Gastrocnemius medialis (tissue), 4 donors: Measurements from ENCODE around the gene CAPZB. TPM values are rescaled to one million over a fixed set of nuclear protein-coding genes. Genes with fewer than 3 reads are reported as not detected.
"Not testable (repeated sequence)": the region's sequence is repeated elsewhere in the genome, so short reads cannot be mapped to it uniquely, and the experiment has no call there.

ENCODE experiments used
- ATAC-seq, 2 donors: fragments of 150-250 bp; one replicate each; pipeline ENCODE4 v1.9.1; 2016
- DNase-seq, 2 donors: peaks; one replicate each; pipeline ENCODE4 v3.0.0-alpha.2; 2019
- H3K27ac ChIP-seq, 4 donors: fragments of 200-600 bp; sonication (generic); 1 replicate in 1 of 4; 2 replicates in 3 of 4; pipeline ENCODE4 v1.5.1; 2016 to 2018; ENCODE audit warnings: mild to moderate bottlenecking in 2 of 4, moderate library complexity in 1 of 4
- H3K27me3 ChIP-seq, 3 donors: fragments of 200-600 bp; sonication (generic) in 2 of 3; 1 replicate in 1 of 3; 2 replicates in 2 of 3; pipeline versions ENCODE4 v1.5.1 to v1.6.0; 2016 to 2019; ENCODE audit warnings: mild to moderate bottlenecking in 1 of 3, moderate library complexity in 1 of 3
- H3K36me3 ChIP-seq, 2 donors: fragments of 200-600 bp; sonication (generic) in 1 of 2; one replicate each; pipeline ENCODE4 v1.5.1; 2017 to 2018
- H3K4me1 ChIP-seq, 2 donors: fragments of 200-600 bp; sonication (generic) in 1 of 2; one replicate each; pipeline ENCODE4 v1.5.1; 2016 to 2017; ENCODE audit warnings: mild to moderate bottlenecking in 2 of 2
- H3K4me3 ChIP-seq, 4 donors: fragments of 200-600 bp; sonication (generic) in 3 of 4; 1 replicate in 1 of 4; 2 replicates in 3 of 4; pipeline ENCODE4 v1.5.1; 2016 to 2019; ENCODE audit warnings: mild to moderate bottlenecking in 2 of 4
- H3K9me3 ChIP-seq, 3 donors: fragments of 200-600 bp; sonication (generic) in 2 of 3; 1 replicate in 1 of 3; 2 replicates in 2 of 3; pipeline ENCODE4 v1.5.1; 2016 to 2019
- CTCF ChIP-seq, 5 experiments: fragments of 450-650 bp in 3 of 5; fragments of 200-600 bp in 2 of 5; sonication (generic) in 2 of 5; IDR thresholded peaks in 4 of 5; conservative IDR thresholded peaks in 1 of 5; 1 replicate in 4 of 5; 2 replicates in 1 of 5; pipeline ENCODE4 v1.5.1; 2016 to 2019; ENCODE audit warnings: antibody characterized with exemption in 5 of 5, mild to moderate bottlenecking in 3 of 5, moderate library complexity in 3 of 5
- POLR2A ChIP-seq, 2 donors: fragments of 450-650 bp; IDR thresholded peaks; one replicate each; pipeline ENCODE4 v1.6.1; 2017; ENCODE audit warnings: antibody characterized with exemption in 2 of 2, mild to moderate bottlenecking in 2 of 2, moderate library complexity in 2 of 2
- in situ Hi-C, 4 donors: fragments of 200-750 bp; cut with MboI; loops; one replicate each; pipeline versions ENCODE4 v1.15.0 to v1.8.0; 2017; ENCODE audit warnings: low sequenced_read_pairs in 4 of 4
- intact Hi-C: fragments of 100-400 bp; cut with DNase I; formaldehyde crosslinking; loops from one replicate; pipeline ENCODE4 v1.15.1; 2023; ENCODE audit warnings: low total_unique reads
- total RNA-seq, 4 donors: library from RNA; depleted of rRNA; stranded (reverse); fragments of >200 nt; gene quantifications; one replicate each; pipeline versions ENCODE4 v1.1.0 to v1.2.3, GENCODE V29; 2016

The CAPZB gene
- total RNA-seq, 4 donors from 2014 or later: 48.6 to 93.8 (median 74.9) TPM

DNA sequence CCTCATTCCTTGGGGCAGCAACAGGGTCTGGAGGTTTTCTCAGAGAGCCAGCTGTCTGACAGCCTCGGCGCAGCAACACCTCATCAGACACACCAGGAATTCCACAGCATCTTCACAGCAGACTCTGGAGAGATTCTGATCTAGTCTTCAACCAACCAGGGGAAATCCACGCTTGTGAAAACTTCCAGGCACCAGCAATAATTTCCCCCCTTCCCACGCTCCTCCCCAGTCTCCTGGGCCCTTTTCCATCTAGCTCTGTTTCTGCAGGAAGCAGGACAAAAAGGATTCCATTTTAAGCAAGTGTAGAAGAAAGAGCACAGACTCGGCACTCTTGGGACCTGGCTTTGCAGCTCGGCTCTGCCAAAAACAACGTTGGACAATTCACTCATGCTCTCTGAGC, 44.3 kb upstream of the CAPZB start:
- no peaks in the 10 kb centered on the region for H3K27me3 ChIP-seq
- no peaks in the 10 kb centered on the region for H3K36me3 ChIP-seq
- TF ChIP-seq POLR2A (IDR thresholded peaks at IDR 0.05) (no peak), CTCF (IDR thresholded peaks at IDR 0.05 in 4 of 5, conservative IDR thresholded peaks at IDR 0.05 in 1 of 5) (no peak)
- no peaks in the 10 kb centered on the region for H3K4me1 ChIP-seq
- ATAC-seq: no peak
- H3K27ac ChIP-seq: peak overlapping the region; percentile 2 to 50 (median 29)
- intact Hi-C loops (no loop called here), in situ Hi-C loops (no loop called here)
- no peaks in the 10 kb centered on the region for H3K9me3 ChIP-seq
- no peak overlapping the region for H3K4me3 ChIP-seq
- no peak for DNase-seq

GRCh38 chr1:19528438-19528837, 43.1 kb upstream of the CAPZB start:
- in situ Hi-C loops: no loop called here
- Histone ChIP-seq H3K9me3 (no peaks in the 10 kb centered on the region), H3K4me1 (no peaks in the 10 kb centered on the region), H3K27ac (no peak overlapping the region), H3K27me3 (no peaks in the 10 kb centered on the region), H3K4me3 (no peak overlapping the region), H3K36me3 (no peaks in the 10 kb centered on the region)
- intact Hi-C loops: no loop called here
- ATAC-seq (no peak), DNase-seq (no peak)
- TF ChIP-seq POLR2A (IDR thresholded peaks at IDR 0.05) (no peak), CTCF (IDR thresholded peaks at IDR 0.05 in 4 of 5, conservative IDR thresholded peaks at IDR 0.05 in 1 of 5) (no peak)

DNA sequence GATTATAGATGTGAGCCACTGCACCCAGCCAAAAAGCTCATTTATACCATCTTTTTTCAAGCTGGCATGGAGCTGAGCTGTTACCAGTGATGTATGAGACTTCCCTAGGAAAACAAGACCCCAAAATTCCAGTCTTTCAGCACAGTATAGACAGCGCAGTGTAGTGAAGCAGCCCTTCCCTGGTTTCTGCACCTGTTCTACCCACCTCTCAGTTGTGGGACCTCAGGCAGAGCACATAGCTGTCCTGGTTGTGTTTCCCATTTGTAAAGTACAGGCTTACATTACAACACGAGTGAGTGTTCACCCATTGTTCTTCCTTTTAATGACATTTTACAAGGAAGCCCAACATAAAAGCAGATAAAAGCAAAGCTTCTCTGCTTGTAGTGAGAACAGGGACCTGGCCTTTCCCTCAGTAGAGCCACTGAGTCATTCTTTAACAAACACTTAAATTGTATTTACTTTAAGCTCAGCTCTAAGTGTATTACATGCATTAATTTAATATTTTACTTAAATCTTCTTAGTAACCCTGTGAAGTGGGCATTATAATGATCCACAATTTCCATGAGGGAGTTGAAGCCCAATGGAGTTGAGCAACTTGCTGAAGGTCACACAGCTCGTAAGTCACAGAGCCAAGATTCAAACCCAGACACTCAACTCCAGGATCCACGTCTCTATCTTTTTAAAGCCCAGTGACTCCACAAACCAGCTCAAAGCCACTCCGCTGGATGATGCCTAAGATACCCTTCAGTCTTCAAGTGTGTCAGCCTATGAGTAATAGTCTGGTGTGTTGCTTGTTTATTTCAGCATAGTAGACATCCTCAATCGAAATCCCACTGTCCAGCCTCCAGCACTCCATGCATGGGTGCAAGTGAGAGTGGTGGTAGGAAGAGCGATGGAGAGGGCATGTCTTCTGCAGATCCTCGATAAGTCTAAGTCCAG, 40.5 kb upstream of the CAPZB start:
- intact Hi-C loops (no loop called here), in situ Hi-C loops (no loop called here)
- DNase-seq: no peak
- no peaks in the 10 kb centered on the region for H3K9me3 ChIP-seq
- no peak for TF ChIP-seq POLR2A (IDR thresholded peaks at IDR 0.05)
- TF ChIP-seq CTCF (IDR thresholded peaks at IDR 0.05 in 4 of 5, conservative IDR thresholded peaks at IDR 0.05 in 1 of 5): no peak
- no peaks in the 10 kb centered on the region for H3K4me1 ChIP-seq
- no peaks in the 10 kb centered on the region for H3K27me3 ChIP-seq
- no peaks in the 10 kb centered on the region for H3K36me3 ChIP-seq
- H3K27ac ChIP-seq: no peak overlapping the region
- no peak overlapping the region for H3K4me3 ChIP-seq
- ATAC-seq: no peak

- H3K36me3 ChIP-seq: no peaks in the 10 kb centered on the region
- H3K9me3 ChIP-seq: no peaks in the 10 kb centered on the region
- DNase-seq: no peak
- H3K4me1 ChIP-seq: no peaks in the 10 kb centered on the region
- no peak for ATAC-seq
- TF ChIP-seq CTCF (IDR thresholded peaks at IDR 0.05 in 4 of 5, conservative IDR thresholded peaks at IDR 0.05 in 1 of 5) (no peak), POLR2A (IDR thresholded peaks at IDR 0.05) (no peak)
- no peaks in the 10 kb centered on the region for H3K27me3 ChIP-seq
- no peak overlapping the region for H3K27ac ChIP-seq
- in situ Hi-C loops: no loop called here
- no peak overlapping the region for H3K4me3 ChIP-seq
- intact Hi-C loops: no loop called here
Observed at GRCh38 chr1:19524791-19525190, 39.5 kb upstream of the CAPZB start.

DNA sequence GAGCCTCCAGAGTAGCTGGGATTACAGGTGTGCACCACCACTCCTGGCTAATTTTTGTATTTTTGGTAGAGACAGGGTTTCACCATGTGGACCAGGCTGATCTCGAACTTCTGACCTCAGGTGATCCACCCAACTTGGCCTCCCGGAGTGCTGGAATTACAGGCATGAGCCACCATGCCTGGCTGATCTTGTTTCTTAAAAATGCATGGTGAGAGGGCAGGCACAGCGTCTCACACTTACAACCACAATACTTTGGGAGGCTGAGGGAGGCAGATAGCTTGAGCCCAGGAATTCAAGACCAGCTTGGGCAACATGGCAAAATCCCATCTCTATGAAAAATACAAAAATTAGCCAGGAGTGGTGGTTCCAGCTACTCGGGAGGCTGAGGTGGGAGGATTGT, 37.2 kb upstream of the CAPZB start:
- in situ Hi-C loops, H3K27me3 ChIP-seq, H3K27ac ChIP-seq, H3K9me3 ChIP-seq, H3K36me3 ChIP-seq, ATAC-seq, DNase-seq, intact Hi-C loops, H3K4me3 ChIP-seq, H3K4me1 ChIP-seq: not testable (repeated sequence)
